ENCODE data around the gene AGPS.
A peak's percentile ranks its signal among the peaks of the same experiment; 100 is the strongest.
"Not testable (repeated sequence)": the region's sequence is repeated elsewhere in the genome, so short reads cannot be mapped to it uniquely, and the experiment has no call there.

AGPS gene

DNA sequence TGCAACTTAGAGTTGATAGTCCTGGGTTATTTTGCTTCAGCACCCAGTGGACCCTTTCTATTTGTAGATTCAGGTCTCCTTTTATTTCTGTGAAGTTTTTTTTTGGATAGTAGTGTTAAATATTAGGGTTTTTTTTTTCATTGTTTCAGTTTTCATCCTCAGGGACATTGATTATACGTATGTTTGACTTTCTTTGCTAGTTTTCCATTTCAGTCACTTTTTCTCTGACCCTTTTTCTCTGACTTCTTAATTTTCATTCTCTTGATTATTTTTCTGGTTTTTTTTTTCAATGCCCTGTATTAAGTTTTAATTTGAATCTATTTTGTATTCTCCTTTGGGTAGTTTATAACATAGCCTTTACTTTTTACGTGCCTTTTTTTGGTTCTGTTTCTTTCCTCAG is 79.4 kb downstream of the AGPS start:
- DNase-seq (ENCODE audit: low spot score) = no peak

DNA sequence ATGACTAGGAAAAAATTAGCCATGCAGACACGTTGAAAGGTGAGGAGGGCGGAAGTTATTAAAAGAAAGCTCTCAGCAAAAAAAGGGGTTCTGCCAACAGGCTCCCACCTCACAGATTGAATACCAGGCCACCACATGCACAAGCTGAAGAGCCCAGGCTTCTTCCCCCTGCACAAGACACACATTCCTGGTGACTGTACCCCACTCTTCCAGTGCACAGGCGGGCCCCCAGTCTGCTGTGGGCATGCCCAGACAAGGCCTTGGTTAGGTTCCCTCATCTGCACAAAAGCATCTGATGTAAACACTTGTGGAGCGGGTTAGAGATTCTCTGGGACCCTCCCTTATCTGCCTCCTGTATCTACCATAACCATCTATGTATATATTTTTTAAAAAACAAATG is 81.7 kb downstream of the AGPS start:
- DNase-seq (ENCODE audit: low spot score) = no peak

- DNase-seq (ENCODE audit: low spot score) = no peak
These were observed 82.4 kb downstream of the AGPS start for GRCh38 chr2:177474998-177475397.

DNA sequence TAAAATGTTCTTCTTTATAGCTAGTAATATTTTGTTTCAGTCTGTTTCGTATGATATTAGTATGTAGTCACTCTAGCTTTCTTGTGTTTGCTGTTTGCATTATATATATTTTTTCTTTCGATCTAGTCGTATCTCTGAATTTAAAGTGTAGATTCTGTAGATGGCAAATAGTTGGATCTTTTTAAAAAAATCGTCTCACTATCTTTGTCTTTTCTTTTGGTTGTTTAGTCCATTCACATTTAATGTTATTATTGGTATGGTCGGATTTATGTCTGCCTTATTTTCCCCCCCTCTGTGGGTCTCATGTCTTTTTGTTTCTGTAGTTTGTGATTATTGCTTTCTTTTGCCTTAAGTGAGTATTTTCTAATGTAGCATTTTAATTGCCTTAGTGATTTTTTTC is 84.3 kb downstream of the AGPS start:
- DNase-seq (ENCODE audit: low spot score) = no peak

- DNase-seq (ENCODE audit: low spot score) = no peak
These were observed 85.5 kb downstream of the AGPS start for GRCh38 chr2:177478029-177478428.

DNA sequence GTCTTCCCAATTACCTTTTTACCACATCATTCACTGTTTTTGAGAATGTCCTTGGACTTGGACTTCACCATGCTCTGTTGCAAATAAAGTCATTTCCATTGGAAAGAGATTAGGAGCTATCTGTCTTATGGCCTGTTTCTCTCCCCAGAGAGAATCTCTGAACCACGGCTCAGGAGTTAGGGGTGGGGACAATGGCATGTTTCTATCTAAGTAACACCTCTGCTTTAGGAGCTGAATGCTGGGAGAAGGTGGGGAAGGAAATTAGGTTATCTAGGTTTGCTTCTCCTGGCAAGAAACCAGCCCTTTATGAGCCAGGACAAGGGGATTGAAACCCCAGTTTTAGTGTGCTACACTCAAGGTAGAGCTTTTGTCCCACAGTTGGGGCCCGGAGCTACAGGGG is 86.3 kb downstream of the AGPS start:
- DNase-seq (ENCODE audit: low spot score) = no peak

- DNase-seq (ENCODE audit: low spot score) = no peak
These were observed 89.6 kb downstream of the AGPS start for GRCh38 chr2:177482195-177482594.

GRCh38 chr2:177483531-177483930 is 91.0 kb downstream of the AGPS start:
- DNase-seq (ENCODE audit: low spot score) = no peak

DNA sequence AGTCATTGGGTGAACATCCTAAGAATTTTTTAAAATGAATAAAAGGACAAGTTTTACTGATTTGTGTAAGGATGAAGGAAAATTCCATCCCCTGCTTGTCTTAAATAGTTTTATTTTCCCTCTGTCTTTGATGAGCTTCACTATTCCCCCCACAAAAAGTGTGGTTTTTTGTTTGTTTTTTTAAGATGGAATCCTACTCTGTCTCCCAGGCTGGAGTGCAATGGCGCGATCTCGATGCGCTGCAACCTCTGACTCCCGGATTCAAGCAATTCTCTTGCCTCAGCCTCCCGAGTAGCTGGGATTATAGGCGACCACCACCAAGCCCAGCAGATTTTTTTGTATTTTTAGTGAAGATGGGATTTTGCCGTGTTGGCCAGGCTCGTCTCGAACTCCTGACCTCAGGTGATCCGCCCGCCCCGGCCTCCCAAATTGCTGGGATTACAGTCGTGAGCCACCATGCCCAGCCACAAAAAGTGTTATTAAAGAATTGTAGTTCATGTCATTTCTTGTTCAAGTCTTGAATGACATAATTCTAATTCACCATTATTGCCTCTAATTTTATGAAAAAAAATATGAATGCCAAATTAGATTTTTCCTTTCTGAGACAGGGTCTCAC is 91.7 kb downstream of the AGPS start:
- no peak for DNase-seq (ENCODE audit: low spot score)

DNA sequence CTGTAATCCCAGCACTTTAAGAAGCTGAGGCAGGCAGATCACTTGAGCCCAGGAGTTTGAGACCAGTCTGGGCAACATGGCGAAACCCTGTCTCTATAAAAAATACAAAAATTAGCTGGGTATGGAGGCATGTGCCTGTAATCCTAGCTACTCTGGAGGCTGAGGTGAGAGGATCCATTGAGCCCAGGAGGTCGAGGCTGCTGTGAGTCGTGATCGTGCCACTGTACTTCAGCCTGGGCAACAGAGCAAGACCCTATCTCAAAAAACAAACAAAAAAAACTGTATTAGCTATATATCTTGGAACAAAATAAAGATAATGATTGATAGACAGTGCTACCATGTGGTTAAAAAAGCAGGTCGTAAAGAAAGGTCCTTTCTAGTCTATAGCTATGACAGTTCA is 93.1 kb downstream of the AGPS start:
- not testable (repeated sequence) for DNase-seq (ENCODE audit: low spot score)

DNA sequence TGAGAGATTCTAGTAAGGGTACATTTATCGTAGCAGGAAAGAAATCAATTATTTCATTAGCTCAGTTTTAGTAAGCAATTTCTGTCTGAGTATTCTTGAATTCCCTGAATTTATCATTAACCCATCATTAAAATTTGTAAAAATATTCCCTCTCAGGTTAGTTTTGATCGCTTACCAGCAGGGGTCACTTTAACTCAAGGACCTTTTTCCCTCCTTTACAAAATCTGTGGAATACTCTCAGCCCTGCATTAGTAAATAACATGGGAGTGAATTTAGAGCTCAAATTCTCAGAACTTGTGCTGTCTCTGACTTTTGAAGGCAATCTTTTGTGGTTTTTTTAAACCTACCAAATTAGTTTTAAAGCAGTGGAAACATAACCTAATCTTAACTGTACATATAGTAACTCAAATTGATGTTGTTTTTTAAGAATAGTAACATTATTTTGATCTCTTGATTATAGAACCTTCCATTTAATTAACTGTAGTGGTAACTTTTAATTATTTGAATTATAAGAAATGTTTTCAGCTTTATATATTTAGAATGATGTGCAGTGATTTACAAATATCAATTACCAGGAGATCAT is 97.2 kb downstream of the AGPS start:
- peak; percentile 30 for DNase-seq (ENCODE audit: low spot score)

DNA sequence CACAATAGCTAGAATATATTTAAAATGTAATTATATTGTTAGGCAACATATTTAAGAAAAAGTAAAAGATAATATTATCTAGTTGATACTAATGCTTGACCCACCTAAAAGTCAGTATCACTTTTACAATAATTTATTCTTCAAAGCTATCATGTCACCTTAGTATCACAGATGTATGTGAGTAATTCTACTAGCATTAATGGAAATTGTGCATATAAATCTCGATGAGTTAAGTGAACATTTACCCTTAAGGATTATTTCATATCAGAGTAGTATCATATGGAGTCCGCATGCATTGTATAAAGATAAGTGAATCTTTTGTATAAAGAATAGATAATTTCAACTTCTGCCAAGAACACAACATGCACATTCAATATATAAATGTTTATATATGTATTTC is 103.4 kb downstream of the AGPS start:
- no peak for DNase-seq (ENCODE audit: low spot score)

DNA sequence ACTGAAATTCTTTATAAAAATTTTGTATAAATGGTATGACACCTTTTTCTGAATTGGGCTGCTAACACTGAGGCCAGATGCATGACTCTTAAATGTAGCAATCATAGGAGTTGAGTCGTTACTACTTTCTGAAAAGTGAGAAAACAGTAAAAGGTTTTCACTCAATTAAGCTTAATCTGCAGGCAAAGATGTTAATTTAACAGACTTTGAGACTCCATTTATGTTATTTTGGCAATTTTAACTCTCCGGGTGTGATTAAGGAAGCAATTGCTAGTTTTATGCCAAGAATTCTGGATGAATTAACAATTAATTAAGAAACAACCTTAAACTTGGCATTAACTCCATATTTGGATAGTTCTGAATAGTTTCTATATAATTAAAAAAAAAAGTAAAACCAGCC is 104.3 kb downstream of the AGPS start:
- DNase-seq (ENCODE audit: low spot score) = no peak

- no peak for DNase-seq (ENCODE audit: low spot score)
These were observed 108.6 kb downstream of the AGPS start for GRCh38 chr2:177501186-177501585.

- DNase-seq (ENCODE audit: low spot score) = no peak
These were observed 113.9 kb downstream of the AGPS start for GRCh38 chr2:177506505-177506904.

- DNase-seq (ENCODE audit: low spot score) = no peak
These were observed 114.4 kb downstream of the AGPS start for GRCh38 chr2:177506998-177507397.

DNA sequence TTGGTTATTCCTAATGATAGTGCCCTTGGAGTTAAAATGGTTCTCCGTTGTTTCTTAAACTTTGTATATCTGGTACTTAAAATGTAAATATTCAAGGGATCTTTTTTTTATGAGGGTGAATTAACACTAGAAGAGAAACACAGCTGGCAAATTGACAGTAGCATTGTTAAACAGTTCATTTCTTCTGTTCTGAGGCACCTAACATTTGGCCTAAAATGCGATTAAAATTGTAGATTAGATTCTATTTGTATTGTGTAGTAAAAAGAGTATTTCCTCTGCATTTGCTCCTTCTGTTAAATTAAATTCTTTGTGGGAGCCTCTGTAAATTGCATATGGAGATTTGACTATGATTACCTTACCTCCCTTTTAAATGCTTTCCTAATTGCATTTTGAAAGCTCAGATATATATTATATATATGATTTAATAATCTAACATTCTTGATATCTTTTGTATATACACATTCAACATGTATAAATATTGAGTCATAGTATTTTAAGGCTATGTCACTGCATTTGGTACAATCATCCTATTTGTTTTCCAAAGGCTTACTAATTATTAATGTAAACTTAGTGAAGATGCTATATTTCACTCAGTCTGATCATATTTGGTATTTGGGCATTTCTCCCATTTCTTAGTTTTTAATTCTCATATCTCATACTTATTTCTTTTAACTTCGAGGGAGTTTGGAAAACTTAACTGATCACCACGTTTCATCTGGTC is 124.4 kb downstream of the AGPS start:
- DNase-seq (ENCODE audit: low spot score) = no peak

GRCh38 chr2:177518754-177519153 is 126.2 kb downstream of the AGPS start:
- no peak for DNase-seq (ENCODE audit: low spot score)

GRCh38 chr2:177519534-177520115 is 127.1 kb downstream of the AGPS start:
- no peak for DNase-seq (ENCODE audit: low spot score)

GRCh38 chr2:177520324-177520723 is 127.8 kb downstream of the AGPS start:
- DNase-seq (ENCODE audit: low spot score) = no peak

DNA sequence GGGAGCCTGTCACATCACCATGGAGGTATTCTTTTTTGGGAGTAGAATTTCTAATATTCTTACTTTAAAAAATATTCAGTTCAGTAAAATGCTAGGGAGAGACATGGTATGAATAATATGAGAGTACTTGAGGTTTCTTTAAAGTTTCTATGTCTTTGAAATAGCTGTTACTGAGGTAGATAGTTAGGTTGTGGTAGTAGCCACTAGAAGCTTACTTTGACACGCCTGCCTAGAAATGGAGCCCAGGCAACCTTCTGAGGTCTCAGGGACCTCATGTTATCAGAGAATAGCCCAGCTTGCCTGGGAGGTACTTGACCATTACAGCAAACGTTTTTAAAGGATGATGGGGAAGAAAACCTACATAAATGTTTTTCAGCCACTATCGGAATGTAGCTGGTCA is 131.2 kb downstream of the AGPS start:
- no peak for DNase-seq (ENCODE audit: low spot score)

- no peak for DNase-seq (ENCODE audit: low spot score)
These were observed 132.9 kb downstream of the AGPS start for GRCh38 chr2:177525351-177525924.

- DNase-seq (ENCODE audit: low spot score) = no peak
These were observed 135.9 kb downstream of the AGPS start for GRCh38 chr2:177528351-177528933.

All from globus pallidus (tissue), 1 donor.